Colonic mucosa (tissue), 4 donors: Measurements from ENCODE around the gene STAC3. TPM values are rescaled to one million over a fixed set of nuclear protein-coding genes. Genes with fewer than 3 reads are reported as not detected.

Experiments used
- DNase-seq: peaks from one replicate; pipeline ENCODE4 v3.0.0-alpha.2; 2020
- H3K27ac ChIP-seq: fragments of 200-600 bp; one replicate; pipeline ENCODE4 v1.8.0; 2021
- H3K27me3 ChIP-seq: fragments of 200-600 bp; one replicate; pipeline ENCODE4 v1.8.0; 2021
- H3K36me3 ChIP-seq: fragments of 200-600 bp; one replicate; pipeline ENCODE4 v1.8.0; 2021
- H3K4me1 ChIP-seq: fragments of 200-600 bp; one replicate; pipeline ENCODE4 v1.8.0; 2021; ENCODE audit warnings: mild to moderate bottlenecking
- H3K4me3 ChIP-seq: fragments of 200-600 bp; one replicate; pipeline ENCODE4 v1.8.0; 2021
- H3K9ac ChIP-seq, 2 donors: one replicate each; pipeline ENCODE4 v1.7.0; 2013; ENCODE audit warnings: control low read depth in 2 of 2, low read depth in 2 of 2, low read length in 2 of 2
- H3K9me3 ChIP-seq: fragments of 200-600 bp; one replicate; pipeline ENCODE4 v1.8.0; 2021
- CTCF ChIP-seq: fragments of 200-600 bp; IDR thresholded peaks from one replicate; pipeline ENCODE4 v1.8.0; 2022; ENCODE audit warnings: antibody characterized with exemption, mild to moderate bottlenecking
- intact Hi-C: fragments of 100-400 bp; cut with DNase I; formaldehyde crosslinking; loops from one replicate; pipeline ENCODE4 v1.14.1; 2022
- total RNA-seq, 2 donors: library from RNA; stranded (reverse); fragmentation: NEBNext Ultra II Directional in 1 of 2; extraction: Animal tissue kit (Norgen Biotek cat#: 25700) in 1 of 2; gene quantifications; one replicate each; pipeline ENCODE4 v1.2.1, GENCODE V29; 2021
- donor health status: healthy.
- donor health status: DM: no; HTN: no; CAD: no.
- donor health status: DM: no; HTN: no; CAD: no.

The STAC3 gene
- total RNA-seq, 2 donors from 2014 or later: 1.9 to 2.7 TPM

- intact Hi-C loops: loop anchor here (2.0 kb wide), 1 partner anchor 27 kb away; no protein-coding TSS in a partner anchor
- DNase-seq: no peak
- Histone ChIP-seq H3K9ac (peak overlapping the region in 1 of 2 donors; percentile 47), H3K27me3 (peaks cover 74% of the 10 kb centered on the region), H3K4me1 (peaks cover 39% of the 10 kb centered on the region), H3K4me3 (peak overlapping the region; percentile 32), H3K9me3 (no peaks in the 10 kb centered on the region), H3K27ac (no peak overlapping the region), H3K36me3 (no peaks in the 10 kb centered on the region)
- TF ChIP-seq CTCF: no peak
These were observed 11.4 kb downstream of the STAC3 start for GRCh38 chr12:57239587-57240065.

- peak; percentile 100 for TF ChIP-seq CTCF
- DNase-seq: peak; percentile 89
- intact Hi-C loops: loop anchor here (2.0 kb wide), 1 partner anchor 26 kb away; no protein-coding TSS in a partner anchor
- H3K9me3 ChIP-seq: no peaks in the 10 kb centered on the region
- peaks cover 74% of the 10 kb centered on the region for H3K27me3 ChIP-seq
- H3K9ac ChIP-seq: peak overlapping the region; percentile 19 to 47
- no peak overlapping the region for H3K27ac ChIP-seq
- H3K4me3 ChIP-seq: peak overlapping the region; percentile 35
- H3K36me3 ChIP-seq: no peaks in the 10 kb centered on the region
- H3K4me1 ChIP-seq: peaks cover 39% of the 10 kb centered on the region
These were observed 12.0 kb downstream of the STAC3 start for GRCh38 chr12:57238854-57239554.

- H3K9ac ChIP-seq: peak overlapping the region; percentile 19 to 44
- DNase-seq: no peak
- TF ChIP-seq CTCF: no peak
- H3K4me3 ChIP-seq: peak overlapping the region; percentile 35
- intact Hi-C loops: loop anchor here (2.0 kb wide), 1 partner anchor 25 kb away; no protein-coding TSS in a partner anchor
- peaks cover 35% of the 10 kb centered on the region for H3K4me1 ChIP-seq
- no peaks in the 10 kb centered on the region for H3K9me3 ChIP-seq
- H3K27ac ChIP-seq: no peak overlapping the region
- peaks cover 70% of the 10 kb centered on the region for H3K27me3 ChIP-seq
- H3K36me3 ChIP-seq: no peaks in the 10 kb centered on the region
These were observed 12.8 kb downstream of the STAC3 start for GRCh38 chr12:57237932-57238853.

- no peak overlapping the region for H3K4me3 ChIP-seq
- H3K36me3 ChIP-seq: peaks cover 4% of the 10 kb centered on the region
- intact Hi-C loops: no loop called here
- no peak for TF ChIP-seq CTCF
- peaks cover 64% of the 10 kb centered on the region for H3K27me3 ChIP-seq
- DNase-seq: no peak
- H3K4me1 ChIP-seq: peaks cover 29% of the 10 kb centered on the region
- H3K9ac ChIP-seq: no peak overlapping the region
- no peak overlapping the region for H3K27ac ChIP-seq
- H3K9me3 ChIP-seq: no peaks in the 10 kb centered on the region
These were observed 13.4 kb downstream of the STAC3 start for GRCh38 chr12:57237596-57237931.

GRCh38 chr12:57236925-57237595 lies 13.9 kb downstream of the STAC3 start:
- Histone ChIP-seq H3K27ac (no peak overlapping the region), H3K4me1 (peaks cover 26% of the 10 kb centered on the region), H3K36me3 (peaks cover 9% of the 10 kb centered on the region), H3K9me3 (no peaks in the 10 kb centered on the region), H3K4me3 (no peak overlapping the region), H3K9ac (no peak overlapping the region), H3K27me3 (peaks cover 60% of the 10 kb centered on the region)
- no peak for DNase-seq
- TF ChIP-seq CTCF: no peak
- intact Hi-C loops: no loop called here
